Occipital lobe (tissue), 2 donors: Measurements from ENCODE around the gene CABP7. TPM values are rescaled to one million over a fixed set of nuclear protein-coding genes. Genes with fewer than 3 reads are reported as not detected.
"Not testable (repeated sequence)": the region's sequence is repeated elsewhere in the genome, so short reads cannot be mapped to it uniquely, and the experiment has no call there.

Experiments used
- DNase-seq: peaks from one replicate; lab custom pipeline; 2025; lab: John Stamatoyannopoulos, UW
- total RNA-seq: library from RNA; depleted of rRNA; stranded (reverse); fragments of >200 nt; gene quantifications from one replicate; pipeline ENCODE4 v1.2.3, GENCODE V29; 2014

The CABP7 gene
- total RNA-seq, 1 donor from 2014 or later = 1.1 TPM

DNA sequence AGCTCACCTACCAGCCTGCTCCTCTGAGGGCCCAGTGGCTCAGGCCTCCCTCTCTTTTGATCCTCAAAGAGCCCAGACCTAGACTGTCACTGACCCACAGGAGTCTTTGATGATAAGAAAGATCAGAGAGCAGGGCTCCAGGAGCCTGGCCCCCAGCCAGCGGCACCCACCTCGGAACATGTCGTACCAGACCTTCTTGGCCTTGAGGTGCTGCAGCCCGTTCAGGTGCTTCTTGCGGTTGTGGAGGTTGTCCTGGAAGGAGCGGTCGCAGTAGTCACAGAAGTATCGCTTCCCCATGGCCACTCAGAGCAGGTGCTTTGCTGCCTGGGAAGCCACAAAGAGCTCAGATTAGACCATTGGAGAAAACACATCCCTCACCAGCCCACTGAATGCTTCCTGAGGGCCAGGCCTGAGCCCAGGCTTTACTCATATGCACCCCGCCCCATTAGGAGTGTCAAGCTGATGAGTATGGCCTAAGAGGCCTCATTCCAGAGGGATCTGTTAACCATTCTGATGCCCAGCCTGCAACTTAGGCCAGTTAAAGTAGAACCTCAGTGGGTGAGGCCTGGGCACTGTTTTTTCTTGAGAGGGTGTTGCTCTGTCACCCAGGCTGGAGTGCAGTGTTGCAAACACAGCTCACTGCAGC lies 28.6 kb downstream of the CABP7 start:
- DNase-seq = no peak

DNA sequence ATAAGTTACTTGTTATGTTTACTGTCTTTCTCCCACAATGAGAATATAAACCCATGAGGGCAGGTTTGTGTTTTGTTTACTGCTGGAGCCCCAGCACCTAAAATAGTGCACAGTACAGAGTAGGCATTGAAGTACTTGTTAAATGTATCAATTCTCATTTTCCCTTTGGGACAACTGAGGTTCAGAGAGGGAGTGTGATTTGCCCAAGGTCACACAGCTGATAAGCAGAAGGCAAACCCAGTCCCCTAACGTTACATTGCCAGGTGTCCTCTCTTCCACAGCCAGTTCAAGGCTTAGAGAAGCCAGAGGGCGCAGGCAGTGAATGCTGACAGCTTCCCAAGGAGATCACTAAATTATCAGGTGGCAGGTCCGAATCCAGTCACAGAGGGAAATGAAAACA lies 30.2 kb downstream of the CABP7 start:
- no peak for DNase-seq

DNA sequence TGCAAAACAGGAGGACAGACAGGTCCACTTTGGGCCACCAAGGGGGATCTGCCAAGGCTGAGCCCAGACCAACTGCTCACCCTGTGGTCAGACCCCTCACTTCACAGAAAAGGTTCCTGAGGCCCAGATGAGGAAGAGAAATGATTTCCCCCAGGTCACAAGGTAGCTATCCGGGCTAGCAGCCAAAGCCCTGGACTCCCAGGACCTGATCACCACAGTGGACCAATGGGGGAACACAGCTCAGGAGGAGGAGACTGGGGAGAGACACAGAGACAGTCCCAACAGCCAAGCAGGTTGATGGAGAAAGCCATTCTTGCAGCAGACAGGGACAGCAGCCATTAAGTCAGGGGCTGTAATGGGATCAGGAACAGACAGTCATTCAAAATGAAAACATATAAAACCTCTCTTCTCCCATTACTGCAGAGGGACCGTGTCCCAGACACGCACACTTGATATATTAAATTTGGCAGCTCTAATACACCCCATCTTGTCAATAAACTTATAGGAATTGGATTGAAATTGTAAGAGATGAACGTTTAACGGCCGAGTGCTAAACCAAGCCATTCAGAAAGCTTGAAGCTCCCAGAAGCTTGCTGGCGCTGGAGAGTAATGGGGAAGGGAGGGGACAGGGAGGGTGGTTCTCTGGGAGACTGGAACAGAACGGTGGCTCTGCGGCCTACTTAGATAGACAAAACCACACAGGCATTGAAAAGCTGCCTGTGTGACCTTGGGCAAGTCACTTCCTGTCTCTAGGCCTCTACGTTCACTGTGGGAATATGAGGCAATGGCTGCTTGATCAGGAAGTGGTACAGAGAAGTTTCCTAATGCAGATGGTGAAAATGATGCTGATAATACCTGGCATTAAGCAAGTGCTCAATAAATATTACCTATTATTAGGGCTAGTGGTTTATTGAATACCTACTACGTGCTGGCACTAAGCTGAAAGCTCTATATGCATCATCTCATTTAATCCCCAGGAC lies 31.0 kb downstream of the CABP7 start:
- no peak for DNase-seq

DNA sequence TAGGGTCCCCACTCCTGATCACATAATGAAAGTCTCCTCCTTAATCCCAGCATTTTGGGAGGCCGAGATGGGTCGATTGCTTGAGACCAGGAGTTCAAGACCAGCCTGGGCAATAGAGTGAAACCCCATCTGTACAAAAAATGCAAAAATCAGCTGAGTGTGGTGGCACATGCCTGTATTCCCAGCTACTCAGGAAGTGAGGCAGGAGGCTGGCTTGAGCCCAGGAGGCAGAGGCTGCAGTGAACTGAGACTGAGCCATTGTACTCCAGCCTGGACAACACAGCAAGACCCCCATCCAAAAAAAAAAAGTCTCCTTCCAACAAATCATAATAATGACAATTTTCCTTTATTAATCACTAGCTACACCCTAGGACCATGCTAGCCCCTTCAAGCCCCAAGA lies 31.9 kb downstream of the CABP7 start:
- no peak for DNase-seq

DNA sequence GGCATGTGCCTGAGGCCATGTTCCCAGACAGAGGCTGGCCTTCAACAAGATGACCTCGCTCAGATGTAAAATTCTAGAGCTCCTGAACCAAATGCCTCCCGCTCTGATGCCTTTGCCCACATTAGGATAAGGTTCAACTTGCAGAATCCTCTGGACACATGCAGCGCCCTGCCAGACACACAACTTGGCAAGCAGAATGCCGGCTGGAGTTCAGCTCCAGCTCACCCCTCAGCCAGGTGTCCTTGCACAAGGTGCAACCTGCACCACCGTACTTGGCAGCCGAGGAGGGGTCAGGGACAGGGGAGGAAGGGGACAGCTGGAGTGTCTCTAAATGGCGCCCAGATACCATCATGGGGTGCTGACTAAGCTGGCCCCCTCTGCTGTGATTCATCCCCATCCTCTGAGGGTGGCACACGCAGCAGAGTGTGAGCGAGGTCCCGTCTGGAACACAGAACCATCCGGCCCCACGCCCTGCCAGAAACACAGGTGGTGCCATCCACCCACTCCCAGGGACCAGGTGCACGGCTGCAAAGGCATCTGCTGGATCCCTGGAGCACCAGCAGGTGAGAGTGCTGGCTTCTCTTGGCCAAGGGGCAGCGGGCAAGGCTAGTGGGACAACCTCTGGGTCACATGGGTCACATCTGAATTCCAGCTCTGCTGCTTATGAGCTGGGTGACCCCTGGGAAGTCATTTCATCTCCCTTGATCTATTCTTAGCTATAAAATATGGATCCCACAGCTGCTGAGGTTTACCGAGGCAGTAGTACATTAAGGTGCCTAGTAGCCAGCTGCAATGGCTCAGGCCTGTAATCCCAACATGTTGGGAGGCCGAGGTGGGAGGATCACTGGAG lies 34.2 kb downstream of the CABP7 start:
- no peak for DNase-seq

DNA sequence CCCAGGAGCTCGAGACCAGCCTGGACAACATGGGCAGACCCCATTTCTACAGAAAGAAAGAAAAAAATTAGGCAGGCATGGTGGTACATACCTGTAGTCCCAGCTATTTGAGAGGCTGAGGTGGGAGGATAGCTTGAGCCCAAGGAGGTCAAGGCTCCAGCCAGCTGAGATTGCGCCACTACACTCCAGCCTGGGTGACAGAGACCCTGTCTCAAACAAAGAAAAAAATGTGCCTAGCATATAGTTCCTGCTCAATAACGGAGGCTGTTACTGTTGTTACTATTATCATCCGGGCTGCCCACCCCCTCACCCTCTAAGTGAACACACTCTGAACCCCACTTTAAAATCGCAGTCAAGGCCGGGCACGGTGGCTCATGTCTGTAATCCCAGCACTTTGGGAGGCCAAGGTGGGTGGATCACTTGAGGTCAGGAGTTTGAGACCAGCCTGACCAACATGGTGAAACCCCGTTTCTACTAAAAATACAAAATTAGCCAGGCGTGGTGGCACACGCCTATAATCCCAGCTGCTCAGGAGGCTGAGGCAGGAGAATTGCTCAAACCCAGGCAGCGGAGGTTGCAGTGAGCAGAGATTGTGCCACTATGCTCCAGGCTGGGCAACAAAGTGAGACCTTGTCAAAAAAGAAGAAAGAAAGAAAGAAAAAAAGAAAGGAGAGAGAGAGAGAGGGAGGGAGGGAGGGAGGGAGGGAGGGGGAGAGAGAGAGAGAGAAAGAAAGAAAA lies 35.0 kb downstream of the CABP7 start:
- DNase-seq = not testable (repeated sequence)

DNA sequence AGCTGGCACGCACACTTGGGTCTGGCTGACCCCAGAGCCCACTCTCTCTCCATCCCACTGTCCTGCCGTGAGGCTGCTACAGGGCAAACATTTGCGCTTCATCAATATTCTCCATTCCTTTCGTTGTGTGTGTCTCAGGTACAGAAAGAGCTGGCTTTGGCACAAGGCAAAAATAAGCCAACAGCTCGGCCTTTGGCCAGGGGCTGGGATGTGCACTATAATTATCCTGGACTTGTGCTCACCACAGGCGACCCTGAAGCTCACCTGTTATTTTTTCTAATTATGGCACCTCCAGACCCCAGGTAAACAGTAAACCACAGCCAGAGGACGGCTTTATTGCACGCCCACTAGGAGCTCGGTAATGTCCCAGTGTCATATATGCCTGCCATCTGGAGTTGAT lies 36.1 kb downstream of the CABP7 start:
- no peak for DNase-seq

DNA sequence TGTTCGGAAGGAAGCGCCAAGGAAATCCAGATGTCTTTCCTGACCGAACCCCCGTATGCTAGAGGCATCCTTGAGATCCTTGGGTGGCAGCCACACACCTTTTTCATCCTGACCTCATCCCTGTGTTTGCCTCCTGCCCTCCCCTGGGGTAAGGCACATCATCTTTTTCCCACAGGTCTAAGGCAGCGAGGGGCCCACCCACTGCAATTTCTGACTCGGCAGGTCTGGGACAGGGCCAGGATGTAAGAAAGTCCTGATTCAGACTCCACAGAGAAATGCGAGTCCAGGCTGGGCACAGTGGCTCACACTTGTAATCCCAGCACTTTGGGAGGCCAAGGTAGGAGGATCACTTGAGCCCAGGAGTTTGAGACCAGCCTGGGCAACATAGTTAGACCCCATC lies 36.5 kb downstream of the CABP7 start:
- DNase-seq = no peak

DNA sequence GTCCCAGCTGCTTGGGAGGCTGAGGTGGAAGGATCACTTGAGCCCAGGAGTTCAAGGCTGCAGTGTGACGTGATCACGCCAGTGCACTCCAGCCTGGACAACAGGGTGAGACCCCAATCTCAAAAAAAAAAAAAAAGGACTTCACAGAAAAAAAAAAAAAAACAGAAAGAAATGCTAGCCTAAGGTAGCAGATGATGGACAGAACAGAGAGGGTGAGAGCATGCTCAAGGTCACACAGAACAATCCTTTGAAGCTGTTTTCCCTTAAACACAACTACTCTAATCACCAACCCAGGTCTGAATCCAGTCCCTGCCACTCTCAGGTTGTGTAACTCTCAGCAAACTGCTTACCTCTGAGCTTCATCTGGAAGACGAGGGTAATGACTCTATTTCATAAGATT lies 37.3 kb downstream of the CABP7 start:
- DNase-seq = no peak

DNA sequence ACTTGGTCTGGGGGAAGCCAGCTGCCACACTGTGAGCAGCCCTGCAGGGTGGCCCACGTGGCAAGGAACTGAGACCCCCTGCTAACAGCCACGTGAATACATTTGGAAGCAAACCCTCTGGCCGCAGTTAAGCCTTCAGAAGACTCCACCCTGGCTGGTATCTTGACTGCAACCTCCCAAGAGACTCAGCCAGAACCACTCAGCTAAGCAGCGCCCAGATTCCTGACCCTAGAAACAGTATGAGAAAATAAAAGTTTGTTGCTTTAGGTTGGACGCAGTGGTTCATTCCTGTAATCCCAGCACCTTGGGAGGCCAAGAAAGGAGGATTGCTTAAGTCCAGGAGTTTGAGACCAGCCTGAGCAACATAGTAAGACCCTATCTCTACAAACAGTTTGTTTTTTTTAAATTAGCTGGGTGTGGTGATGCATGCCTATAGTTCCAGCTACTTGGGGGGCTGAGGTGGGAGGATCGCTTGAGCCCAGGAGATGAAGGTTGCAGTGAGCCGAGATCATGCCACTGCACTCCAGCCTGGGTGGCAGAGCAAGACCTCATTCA lies 38.3 kb downstream of the CABP7 start:
- DNase-seq = no peak

DNA sequence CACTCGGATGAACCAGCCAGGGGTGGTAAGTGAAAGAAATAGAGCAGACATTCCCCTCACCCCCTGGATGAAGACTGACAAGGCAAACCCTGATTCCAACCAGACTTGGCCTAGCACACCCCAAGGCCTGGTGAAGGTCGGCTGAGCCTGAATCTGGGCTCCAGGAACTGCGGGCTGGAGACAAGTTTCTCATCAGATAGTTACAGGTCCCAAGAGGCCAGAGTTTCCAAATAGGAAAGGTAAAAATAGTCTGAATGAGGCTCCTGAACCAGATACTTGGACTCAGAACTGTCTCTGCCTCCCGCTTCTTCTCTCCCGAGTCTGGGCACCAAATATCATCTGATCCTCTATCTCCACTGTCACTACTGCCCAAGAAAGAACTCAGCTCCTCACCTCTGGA lies 39.2 kb downstream of the CABP7 start:
- DNase-seq = no peak

DNA sequence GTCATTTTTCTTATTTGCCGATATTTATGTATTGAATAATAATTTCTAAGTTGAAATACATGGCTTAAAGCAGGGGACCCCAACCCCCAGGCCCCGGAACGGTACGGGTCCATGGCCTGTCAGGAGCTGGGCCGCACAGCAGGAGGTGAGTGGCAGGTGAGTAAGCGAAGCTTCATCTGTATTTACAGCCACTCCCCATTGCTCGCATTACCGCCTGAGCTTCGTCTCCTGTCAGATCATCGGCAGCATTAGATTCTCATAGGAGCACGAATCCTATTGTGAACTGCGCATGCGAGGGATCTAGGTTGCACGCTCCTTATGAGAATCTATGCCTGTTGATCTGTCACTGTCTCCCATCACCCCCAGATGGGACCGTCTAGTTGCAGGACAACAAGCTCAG lies 42.5 kb downstream of the CABP7 start:
- DNase-seq = no peak

DNA sequence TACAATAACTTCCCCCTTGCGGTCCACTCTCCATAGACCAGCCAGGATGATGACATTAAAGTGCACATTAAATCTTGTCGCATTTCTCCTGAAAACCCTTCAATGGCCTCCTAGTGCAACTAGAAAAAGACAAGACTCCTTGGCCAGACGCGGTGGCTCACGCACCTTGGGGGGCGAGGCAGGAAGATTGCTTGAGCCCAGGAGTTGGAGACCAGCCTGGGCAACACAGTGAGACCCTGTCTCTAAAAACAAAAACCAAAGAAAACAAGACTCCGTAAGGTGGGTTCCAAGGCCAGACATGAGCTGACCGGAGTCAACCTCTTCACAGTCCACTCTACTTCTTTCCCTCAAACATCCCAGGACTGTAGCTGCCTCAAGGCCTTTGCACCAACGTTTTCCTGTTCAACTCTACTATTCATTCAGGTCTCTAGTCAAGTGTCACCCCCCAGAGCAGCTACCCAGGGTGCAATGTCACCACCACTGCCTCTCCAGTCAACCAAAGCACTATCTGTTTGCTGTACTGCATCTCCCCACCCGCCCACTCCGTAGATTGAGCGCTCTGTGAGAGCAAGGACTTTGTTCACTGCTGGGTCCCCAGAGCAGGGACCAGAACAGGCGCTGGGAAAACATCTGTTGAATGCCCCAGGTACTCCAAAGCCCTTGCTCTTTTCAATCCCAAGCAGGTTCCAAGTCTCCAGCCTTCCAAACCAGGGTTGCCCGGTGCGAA lies 46.3 kb downstream of the CABP7 start:
- no peak for DNase-seq

DNA sequence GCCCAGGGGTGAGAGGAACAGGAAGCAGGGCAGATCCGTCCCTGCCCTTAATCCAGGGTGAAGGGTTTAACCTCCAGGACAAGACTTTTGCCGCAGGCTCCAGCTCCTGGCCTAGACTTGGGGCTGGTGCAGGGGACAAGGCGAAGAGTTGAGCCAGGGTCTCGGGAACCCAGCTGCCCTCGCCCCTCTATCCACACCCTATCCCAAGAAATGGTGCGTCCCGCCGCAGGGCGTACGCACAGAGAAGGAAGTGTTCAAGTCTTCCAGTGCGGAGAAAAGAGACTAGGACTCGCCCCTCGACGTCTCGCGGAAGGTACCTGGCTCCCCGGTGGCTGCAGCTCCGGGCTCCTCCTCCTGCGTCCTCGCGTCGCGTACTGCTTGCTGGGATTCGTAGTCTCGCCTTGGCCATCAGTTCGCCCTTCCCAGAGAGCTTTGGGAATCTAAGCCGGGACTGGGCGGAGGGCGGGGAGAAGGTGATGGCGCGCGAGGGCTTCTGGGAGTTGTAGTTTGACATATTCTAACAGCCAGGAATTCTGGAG lies 46.9 kb downstream of the CABP7 start, which contains the start of gene ZMAT5:
Gene ZMAT5, minus strand, starts transcription at position 376 of the 539 bp plus-strand sequence. CDS start 18,463 bp downstream, outside the sequence.
- peak; percentile 96 for DNase-seq

DNA sequence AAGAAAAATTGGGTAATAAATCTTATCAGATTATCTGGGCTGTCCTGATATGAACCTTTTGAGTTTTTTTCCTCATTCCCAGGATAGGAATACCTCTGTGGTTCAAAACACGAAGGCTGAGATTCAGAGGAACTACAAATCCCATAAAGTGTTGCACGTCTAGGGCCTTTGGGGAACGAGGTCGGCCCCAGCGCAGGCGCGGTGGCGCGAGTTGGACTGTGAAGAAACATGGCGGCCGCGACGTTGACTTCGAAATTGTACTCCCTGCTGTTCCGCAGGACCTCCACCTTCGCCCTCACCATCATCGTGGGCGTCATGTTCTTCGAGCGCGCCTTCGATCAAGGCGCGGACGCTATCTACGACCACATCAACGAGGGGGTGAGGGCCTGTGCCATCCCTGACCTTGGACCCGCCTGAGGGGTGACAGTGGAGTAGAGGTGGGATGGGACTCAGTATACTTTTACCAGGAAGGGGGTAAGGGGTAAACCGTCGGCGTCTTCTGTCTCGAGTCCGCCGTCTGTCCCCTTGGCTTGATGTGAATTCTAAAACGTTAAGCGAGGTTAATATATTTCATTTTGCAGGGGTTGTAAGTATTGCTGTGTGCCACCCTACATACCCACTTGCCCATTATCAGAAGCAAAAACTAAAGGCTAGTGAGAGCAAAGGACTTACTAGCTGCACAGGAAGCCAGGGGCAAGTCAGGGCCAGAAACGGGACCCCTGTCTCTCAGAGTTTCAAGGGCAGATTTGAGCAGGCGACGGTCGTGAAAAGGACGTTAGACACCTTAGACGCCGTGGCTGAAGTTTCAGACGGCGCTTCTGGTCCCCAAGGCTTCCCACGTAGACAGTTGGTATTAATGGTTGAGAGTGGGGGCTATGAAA lies 47.6 kb downstream of the CABP7 start, which contains the start of gene UQCR10:
Gene UQCR10, plus strand, starts transcription at position 199 of the 881 bp plus-strand sequence. Its CDS starts 30 bp downstream, at position 229.
- peak; percentile 79 for DNase-seq

DNA sequence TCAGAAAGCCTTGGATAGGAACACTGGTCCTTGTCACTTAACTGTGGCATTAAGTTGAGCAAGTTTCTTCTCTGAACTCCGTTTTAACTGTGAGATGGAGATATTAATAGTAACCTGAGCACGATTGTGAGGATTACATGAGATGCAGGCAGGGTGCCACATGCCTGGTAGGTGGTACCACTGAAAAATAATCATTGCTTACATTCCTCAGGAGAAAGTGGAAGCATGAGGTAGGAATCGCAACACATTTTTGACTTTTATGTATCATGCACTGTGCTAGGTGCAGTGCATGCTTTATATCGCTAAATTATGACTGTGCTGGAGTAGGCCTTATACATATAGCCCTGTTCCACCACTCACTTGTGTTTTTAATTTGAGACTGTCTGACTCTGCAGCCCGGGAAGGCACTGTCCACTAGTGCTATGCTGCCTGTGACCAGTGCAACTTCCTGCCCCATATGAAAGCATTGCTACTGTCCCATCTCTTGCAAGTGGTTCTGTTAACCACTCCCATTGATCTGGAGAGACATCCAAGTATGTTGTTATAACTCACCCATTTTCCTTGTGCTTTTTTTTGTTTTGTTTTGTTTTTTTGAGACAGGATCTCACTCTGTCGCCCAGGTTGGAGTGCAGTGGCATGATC lies 48.4 kb downstream of the CABP7 start:
- DNase-seq = no peak

DNA sequence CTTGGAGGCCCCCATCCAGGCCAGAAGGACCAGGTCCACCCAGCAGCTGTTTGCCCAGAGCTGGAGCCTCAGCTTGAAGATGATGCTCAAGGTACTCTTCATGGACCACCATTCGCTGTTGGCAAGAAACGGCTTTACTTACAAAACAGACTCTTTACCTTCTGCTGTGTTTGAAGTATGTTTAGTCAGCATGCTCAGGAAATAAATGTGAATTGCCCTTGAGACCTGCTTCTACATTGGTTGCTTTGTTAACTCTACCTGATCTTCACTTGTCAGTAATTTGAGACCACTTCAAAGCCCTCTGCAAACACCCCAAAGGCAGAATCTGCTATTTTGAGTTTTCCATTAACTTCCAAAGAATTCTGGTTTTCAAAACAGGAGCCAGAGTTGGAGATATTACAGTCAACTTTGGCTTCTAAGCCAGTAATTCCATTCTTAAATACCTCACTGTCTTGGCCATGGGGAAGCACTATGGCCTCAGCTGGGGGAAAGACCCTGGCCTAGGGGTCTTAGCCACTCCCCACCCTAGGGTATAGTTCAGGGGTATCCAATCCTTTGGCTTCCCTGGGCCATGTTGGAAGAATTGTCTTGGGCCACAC lies 50.0 kb downstream of the CABP7 start:
- no peak for DNase-seq
